Adrenal gland (tissue), 12 donors: ENCODE measurements around the gene HSPA12B. TPM values are rescaled to one million over a fixed set of nuclear protein-coding genes. Genes with fewer than 3 reads are reported as not detected.

Experiments used
- DNase-seq, 7 donors: peaks; one replicate each; pipeline ENCODE4 v3.0.0-alpha.2; 2019 to 2020
- H3K27ac ChIP-seq, 5 donors: fragments of 200-600 bp; sonication (generic) in 4 of 5; 1 replicate in 3 of 5; 2 replicates in 2 of 5; pipeline versions ENCODE4 v1.5.1 to v1.8.0; 2016 to 2020; ENCODE audit warnings: mild to moderate bottlenecking in 1 of 5
- H3K27me3 ChIP-seq: fragments of 200-600 bp; 2 replicates; pipeline ENCODE4 v1.8.0; 2021
- H3K36me3 ChIP-seq, 2 donors: fragments of 200-600 bp; replicated peaks in 1 of 2; 1 replicate in 1 of 2; 2 replicates in 1 of 2; pipeline versions ENCODE4 v1.5.1 to v1.8.0; 2018 to 2022
- H3K4me1 ChIP-seq, 2 donors: fragments of 200-600 bp; replicated peaks in 1 of 2; 1 replicate in 1 of 2; 2 replicates in 1 of 2; pipeline versions ENCODE4 v1.5.1 to v1.8.0; 2018 to 2021
- H3K4me3 ChIP-seq, 4 donors: fragments of 200-600 bp; sonication (generic) in 3 of 4; one replicate each; pipeline ENCODE4 v1.5.1; 2016 to 2018
- H3K9me3 ChIP-seq, 3 donors: fragments of 200-600 bp; sonication (generic) in 1 of 3; replicated peaks in 1 of 3; 1 replicate in 2 of 3; 2 replicates in 1 of 3; pipeline versions ENCODE4 v1.5.1 to v1.8.0; 2016 to 2021
- CTCF ChIP-seq, 6 experiments: fragments of 450-650 bp in 4 of 6; fragments of 200-600 bp in 2 of 6; sonication (generic) in 1 of 6; IDR thresholded peaks; 1 replicate in 5 of 6; 2 replicates in 1 of 6; pipeline versions ENCODE4 v1.5.1 to v1.8.0; 2016 to 2021; ENCODE audit warnings: antibody characterized with exemption in 6 of 6, mild to moderate bottlenecking in 2 of 6, moderate library complexity in 1 of 6
- POLR2A ChIP-seq, 2 donors: fragments of 450-650 bp; IDR thresholded peaks; one replicate each; pipeline ENCODE4 v1.6.1; 2017; ENCODE audit warnings: antibody characterized with exemption in 2 of 2, mild to moderate bottlenecking in 2 of 2, moderate library complexity in 1 of 2
- WGBS, 4 donors: extraction: QIAGEN DNeasy Blood & Tissue Kit in 2 of 4; methylation state at CpG; one replicate each; pipeline versions ENCODE4 v1.1.5 to v1.1.7; 2013 to 2017; 5-methylcytosine and 5-hydroxymethylcytosine counted together
- intact Hi-C, 2 donors: fragments of 100-400 bp; cut with DNase I; formaldehyde crosslinking; loops; one replicate each; pipeline versions ENCODE4 v1.14.1 to v1.15.0; 2022 to 2023
- polyA plus RNA-seq, 3 donors: library from polyadenylated mRNA; stranded (reverse); fragments of 200-250 nt in 2 of 3; fragments of 350-450 nt in 1 of 3; fragmentation: Illumina TruSeq in 1 of 3; extraction: RNeasy Lipid Tissue Mini Kit (QIAGEN cat#74804) in 1 of 3; gene quantifications; one replicate each; pipeline ENCODE4 v1.2.3, GENCODE V29; 2013 to 2014
- total RNA-seq, 9 donors: library from RNA; depleted of rRNA in 4 of 9; stranded (reverse); fragments of >200 nt in 4 of 9; fragments of 120-200 nt in 1 of 9; fragmentation: NEBNext Ultra II Directional in 1 of 9; extraction: Animal tissue kit (Norgen Biotek cat#: 25700) in 1 of 9; gene quantifications; one replicate each; pipeline versions ENCODE4 v1.1.0 to v1.2.4, GENCODE V29; 2013 to 2023
- donor health status: healthy with polysubstance abuse.
- donor health status: Bipolar disorder and iron deficiency.
- donor health status: DM: yes; HTN: yes; CAD: no.
- donor health status: DM: no; HTN: no; CAD: no.
- donor health status: DM: no; HTN: no; CAD: no.
- donor health status: DM: yes; HTN: yes; CAD: no.

Gene HSPA12B
- total and polyA plus RNA-seq, 12 donors = 1.5 to 10.9 (median 5.5) TPM

DNA sequence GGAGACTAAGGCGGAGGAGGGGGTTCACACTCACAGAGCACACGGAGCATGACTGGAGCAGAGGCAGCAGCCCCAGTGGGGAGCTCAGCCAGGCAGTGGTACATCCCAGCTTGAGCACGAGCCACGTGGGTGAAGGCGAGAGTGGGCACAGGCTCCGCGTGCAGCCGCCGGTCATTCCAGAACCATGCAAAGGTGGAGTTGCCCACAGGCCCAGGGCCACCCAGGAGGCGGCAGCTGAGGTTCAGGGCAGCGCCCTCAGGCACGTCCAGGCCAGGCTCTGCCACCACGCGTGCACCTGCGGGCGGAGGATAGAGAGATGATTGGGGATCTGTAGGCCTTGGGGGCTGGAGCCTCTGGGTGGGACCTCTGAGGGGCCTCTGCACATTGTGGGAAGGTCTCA is 41.2 kb upstream of the HSPA12B start:
- intact Hi-C loops = no loop called here
- no peaks in the 10 kb centered on the region for H3K36me3 ChIP-seq
- H3K27ac ChIP-seq = no peak overlapping the region
- H3K9me3 ChIP-seq = no peaks in the 10 kb centered on the region
- no peak overlapping the region for H3K4me3 ChIP-seq
- DNase-seq = no peak
- no peaks in the 10 kb centered on the region for H3K4me1 ChIP-seq
- 91 to 96% (median 95%) methylated on average over 15 to 16 of the region's 16 CpGs for WGBS, 4 donors
- H3K27me3 ChIP-seq = no peaks in the 10 kb centered on the region
- TF ChIP-seq CTCF (IDR thresholded peaks at IDR 0.05) (no peak), POLR2A (IDR thresholded peaks at IDR 0.05) (no peak)

DNA sequence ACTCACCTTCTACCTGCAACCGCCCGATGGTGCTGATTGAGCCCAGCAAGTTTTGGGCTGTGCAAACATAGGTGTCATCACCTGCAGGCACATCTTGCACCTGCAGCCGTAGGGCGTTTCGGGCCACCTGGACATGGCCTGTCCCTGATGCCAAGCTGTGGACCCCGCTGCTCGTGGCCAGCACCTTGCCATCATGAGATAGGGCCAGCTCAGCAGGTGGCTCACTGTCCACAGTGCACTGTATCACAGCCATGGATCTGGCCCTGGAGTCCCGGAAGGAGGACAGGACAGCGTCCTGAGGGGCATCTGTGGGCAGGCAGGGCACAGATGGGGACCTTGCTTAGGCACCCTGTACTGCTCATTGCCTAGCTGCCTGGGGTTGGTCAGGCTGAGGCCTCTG is 40.6 kb upstream of the HSPA12B start:
- intact Hi-C loops = no loop called here
- no peaks in the 10 kb centered on the region for H3K27me3 ChIP-seq
- H3K4me1 ChIP-seq = no peaks in the 10 kb centered on the region
- WGBS, 4 donors = 87 to 95% (median 94%) methylated on average over 9 of the region's 9 CpGs; no CpG with 5 or more reads in 1 of the 4 donors
- H3K27ac ChIP-seq = no peak overlapping the region
- no peak for TF ChIP-seq CTCF (IDR thresholded peaks at IDR 0.05)
- no peak for TF ChIP-seq POLR2A (IDR thresholded peaks at IDR 0.05)
- no peak overlapping the region for H3K4me3 ChIP-seq
- DNase-seq = no peak
- no peaks in the 10 kb centered on the region for H3K9me3 ChIP-seq
- no peaks in the 10 kb centered on the region for H3K36me3 ChIP-seq

GRCh38 chr20:3692706-3693294 is 39.7 kb upstream of the HSPA12B start:
- no peaks in the 10 kb centered on the region for H3K4me1 ChIP-seq
- H3K4me3 ChIP-seq = no peak overlapping the region
- intact Hi-C loops = no loop called here
- TF ChIP-seq POLR2A (IDR thresholded peaks at IDR 0.05) (no peak), CTCF (IDR thresholded peaks at IDR 0.05) (no peak)
- H3K36me3 ChIP-seq = no peaks in the 10 kb centered on the region
- no peak for DNase-seq
- no peak overlapping the region for H3K27ac ChIP-seq
- H3K9me3 ChIP-seq = no peaks in the 10 kb centered on the region
- no peaks in the 10 kb centered on the region for H3K27me3 ChIP-seq
- WGBS, 4 donors = 89 to 94% (median 91%) methylated on average over 13 to 23 of the region's 23 CpGs

GRCh38 chr20:3693376-3693775 is 39.1 kb upstream of the HSPA12B start:
- DNase-seq = no peak
- H3K4me3 ChIP-seq = no peak overlapping the region
- H3K27me3 ChIP-seq = no peaks in the 10 kb centered on the region
- H3K36me3 ChIP-seq = no peaks in the 10 kb centered on the region
- no peaks in the 10 kb centered on the region for H3K4me1 ChIP-seq
- intact Hi-C loops = no loop called here
- 80 to 89% (median 87%) methylated on average over 2 to 13 of the region's 13 CpGs; no CpG with 5 or more reads in 1 of the 4 donors for WGBS, 4 donors
- TF ChIP-seq POLR2A (IDR thresholded peaks at IDR 0.05) (no peak), CTCF (IDR thresholded peaks at IDR 0.05) (no peak)
- H3K27ac ChIP-seq = no peak overlapping the region
- H3K9me3 ChIP-seq = no peaks in the 10 kb centered on the region
